Measurements from ENCODE around the gene RASSF8. TPM values are rescaled to one million over a fixed set of nuclear protein-coding genes. Genes with fewer than 3 reads are reported as not detected.

Gene RASSF8
- total RNA-seq, 6 donors from 2014 or later: 23.0 to 78.5 (median 60.7) TPM

DNA sequence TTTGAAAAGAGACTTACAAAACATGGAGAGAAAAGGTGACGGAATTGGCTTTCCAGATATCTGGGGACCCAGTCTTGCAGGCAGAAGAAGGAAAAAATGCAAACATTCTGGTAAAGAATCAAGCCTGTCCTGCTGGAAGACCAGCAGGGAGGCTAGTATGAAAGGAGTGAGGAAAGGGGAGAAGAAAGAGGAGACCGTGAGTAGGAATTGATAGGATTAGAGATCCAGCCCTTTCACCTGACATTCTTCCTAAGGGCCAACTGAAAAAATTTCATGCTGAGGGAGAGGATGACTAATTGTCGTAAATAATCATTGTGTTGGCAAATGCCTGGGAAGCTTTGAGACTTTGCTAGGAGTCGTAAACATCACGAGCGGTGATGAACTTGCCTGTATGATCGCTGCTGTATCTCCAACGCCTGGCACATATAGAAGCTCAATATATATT, 154.2 kb downstream of the RASSF8 start:
- no peak for DNase-seq
- H3K9me3 ChIP-seq: no peaks in the 10 kb centered on the region
- ATAC-seq (ENCODE audit: low FRiP score in 2 of 2): no peak
- no peak overlapping the region for H3K27ac ChIP-seq
- TF ChIP-seq EP300 (IDR thresholded peaks at IDR 0.05) (no peak), POLR2A (IDR thresholded peaks at IDR 0.05) (no peak)
- no peak overlapping the region for H3K4me3 ChIP-seq
- peaks cover 13 to 15% (median 14%) of the 10 kb centered on the region in 4 donors for H3K4me1 ChIP-seq
- H3K27me3 ChIP-seq: no peaks in the 10 kb centered on the region
- H3K36me3 ChIP-seq: no peaks in the 10 kb centered on the region
- WGBS, 2 donors: 88 to 89% methylated on average over 8 of the region's 8 CpGs

- peak overlapping the region in 3 of 4 donors; percentile 80 to 92 (median 90) for H3K27ac ChIP-seq
- H3K27me3 ChIP-seq: no peaks in the 10 kb centered on the region
- 22 to 25% methylated on average over 6 of the region's 6 CpGs for WGBS, 2 donors
- H3K9me3 ChIP-seq: no peaks in the 10 kb centered on the region
- no peaks in the 10 kb centered on the region for H3K36me3 ChIP-seq
- peaks cover 13 to 15% (median 14%) of the 10 kb centered on the region in 4 donors for H3K4me1 ChIP-seq
- TF ChIP-seq POLR2A (IDR thresholded peaks at IDR 0.05) (peak in 1 of 4 donors; percentile 13), POLR2AphosphoS5 (IDR thresholded peaks at IDR 0.05) (no peak), EP300 (IDR thresholded peaks at IDR 0.05) (peak in 2 of 4 donors; percentile 18 to 44)
- TF ChIP-seq, protein P1, sequence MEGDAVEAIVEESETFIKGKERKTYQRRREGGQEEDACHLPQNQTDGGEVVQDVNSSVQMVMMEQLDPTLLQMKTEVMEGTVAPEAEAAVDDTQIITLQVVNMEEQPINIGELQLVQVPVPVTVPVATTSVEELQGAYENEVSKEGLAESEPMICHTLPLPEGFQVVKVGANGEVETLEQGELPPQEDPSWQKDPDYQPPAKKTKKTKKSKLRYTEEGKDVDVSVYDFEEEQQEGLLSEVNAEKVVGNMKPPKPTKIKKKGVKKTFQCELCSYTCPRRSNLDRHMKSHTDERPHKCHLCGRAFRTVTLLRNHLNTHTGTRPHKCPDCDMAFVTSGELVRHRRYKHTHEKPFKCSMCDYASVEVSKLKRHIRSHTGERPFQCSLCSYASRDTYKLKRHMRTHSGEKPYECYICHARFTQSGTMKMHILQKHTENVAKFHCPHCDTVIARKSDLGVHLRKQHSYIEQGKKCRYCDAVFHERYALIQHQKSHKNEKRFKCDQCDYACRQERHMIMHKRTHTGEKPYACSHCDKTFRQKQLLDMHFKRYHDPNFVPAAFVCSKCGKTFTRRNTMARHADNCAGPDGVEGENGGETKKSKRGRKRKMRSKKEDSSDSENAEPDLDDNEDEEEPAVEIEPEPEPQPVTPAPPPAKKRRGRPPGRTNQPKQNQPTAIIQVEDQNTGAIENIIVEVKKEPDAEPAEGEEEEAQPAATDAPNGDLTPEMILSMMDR (IDR thresholded peaks at IDR 0.05): no peak
- DNase-seq (no peak), ATAC-seq (ENCODE audit: low FRiP score in 2 of 2) (no peak)
- peak overlapping the region in 1 of 4 donors; percentile 52 for H3K4me3 ChIP-seq
Observed at GRCh38 chr12:26113181-26113654, 154.7 kb downstream of the RASSF8 start.

DNA sequence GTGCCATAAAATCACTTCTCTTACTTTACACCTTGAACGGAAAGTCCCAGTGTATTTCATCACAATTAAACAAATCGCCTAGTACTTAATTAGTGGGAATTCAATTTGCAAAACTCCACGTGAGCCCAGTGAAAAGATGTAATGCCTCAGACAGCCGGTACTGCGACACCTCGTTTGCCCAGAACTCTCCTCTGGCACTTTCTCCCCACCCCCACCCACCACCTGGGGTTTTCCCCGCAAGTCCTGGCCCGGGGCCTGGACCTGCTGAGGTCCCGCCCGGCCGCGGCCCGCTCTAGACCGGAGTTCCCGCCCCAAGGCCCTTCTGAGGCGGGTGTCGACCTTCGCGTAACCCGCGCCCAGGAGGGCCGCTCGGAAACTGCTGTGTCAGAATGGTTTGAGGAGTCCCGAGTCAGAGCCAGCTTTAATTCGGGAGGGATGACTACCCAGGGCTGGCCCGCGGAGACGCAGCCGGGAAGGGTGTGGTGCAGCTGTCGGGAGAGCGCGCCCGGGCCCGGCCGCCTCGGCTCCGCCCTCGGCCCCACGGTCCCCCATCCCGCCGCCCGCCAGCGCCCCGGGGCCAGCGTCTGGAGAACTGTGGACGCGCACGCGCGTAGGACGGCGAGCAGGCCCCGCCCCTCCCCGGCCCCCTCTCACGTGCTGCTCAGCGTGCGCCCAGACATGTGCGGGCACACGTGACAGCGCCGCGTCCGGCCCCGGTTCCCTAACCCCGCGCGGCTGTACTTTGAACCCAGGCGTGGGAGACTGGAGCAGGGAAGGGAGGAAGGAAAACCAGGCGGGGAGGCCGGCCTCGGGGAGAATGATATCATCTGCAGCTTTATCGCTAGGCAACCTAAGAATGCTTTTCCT, 155.6 kb downstream of the RASSF8 start:
- Histone ChIP-seq H3K27ac (peak overlapping the region; percentile 80 to 92 (median 85)), H3K4me3 (peak overlapping the region; percentile 31 to 59 (median 50)), H3K27me3 (no peaks in the 10 kb centered on the region), H3K9me3 (no peaks in the 10 kb centered on the region), H3K4me1 (peaks cover 13 to 15% (median 14%) of the 10 kb centered on the region in 4 donors), H3K36me3 (no peaks in the 10 kb centered on the region)
- DNase-seq (peak; percentile 87 to 99), ATAC-seq (ENCODE audit: low FRiP score in 2 of 2) (peak; percentile 92 to 96)
- whole genome bisulfite sequencing, 2 donors: 1 to 2% methylated on average over 26 to 56 of the region's 72 CpGs
- TF ChIP-seq POLR2AphosphoS5 (IDR thresholded peaks at IDR 0.05) (peak; percentile 31 to 85), EP300 (IDR thresholded peaks at IDR 0.05) (peak in 2 of 4 donors; percentile 33 to 82), POLR2A (IDR thresholded peaks at IDR 0.05) (peak in 3 of 4 donors; percentile 65 to 92 (median 74))
- TF ChIP-seq, protein P1 (IDR thresholded peaks at IDR 0.05): peak in 4 of 6 experiments; percentile 10 to 60 (median 38)

DNA sequence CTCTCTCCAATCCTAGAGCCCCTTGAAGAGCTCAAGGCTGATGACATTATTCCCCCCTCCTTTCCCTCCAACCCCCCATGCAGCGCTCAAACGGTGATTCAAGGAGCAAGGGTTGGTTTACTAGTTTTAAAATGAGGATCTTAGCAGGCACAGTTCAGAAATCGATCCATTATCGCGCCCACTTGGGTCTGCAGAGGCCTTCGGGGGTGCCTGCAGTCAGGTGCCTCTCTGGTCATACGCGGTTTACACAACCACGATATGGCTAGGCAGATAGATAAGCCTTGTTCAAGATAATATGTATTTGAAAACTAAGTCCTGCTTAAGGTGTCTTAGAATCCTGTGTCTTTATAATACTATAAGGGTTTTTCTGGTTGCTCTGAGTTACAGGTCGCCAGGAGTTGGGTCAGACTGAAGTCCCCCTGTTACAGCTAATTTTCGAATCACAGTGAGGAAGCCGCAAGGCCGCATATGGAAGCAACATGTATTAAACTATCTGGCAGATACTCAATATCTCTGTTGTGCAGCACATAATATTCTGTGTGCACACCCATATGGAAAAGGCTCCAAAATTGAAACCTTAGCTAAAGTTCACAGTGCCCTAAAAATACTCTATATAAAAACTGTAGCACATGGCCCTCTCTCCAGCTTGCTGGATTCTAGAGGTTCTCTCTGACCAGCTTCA, 156.4 kb downstream of the RASSF8 start:
- Histone ChIP-seq H3K27ac (peak overlapping the region; percentile 80 to 92 (median 85)), H3K4me1 (peaks cover 13 to 15% (median 14%) of the 10 kb centered on the region in 4 donors), H3K4me3 (peak overlapping the region in 3 of 4 donors; percentile 49 to 59 (median 52)), H3K27me3 (no peaks in the 10 kb centered on the region), H3K36me3 (no peaks in the 10 kb centered on the region), H3K9me3 (no peaks in the 10 kb centered on the region)
- WGBS, 2 donors: 49 to 53% methylated on average over 13 of the region's 13 CpGs
- ATAC-seq (ENCODE audit: low FRiP score in 2 of 2): no peak
- no peak for DNase-seq
- TF ChIP-seq POLR2A (IDR thresholded peaks at IDR 0.05): no peak
- TF ChIP-seq, protein P1 (IDR thresholded peaks at IDR 0.05): no peak
- TF ChIP-seq EP300 (IDR thresholded peaks at IDR 0.05): no peak
- TF ChIP-seq POLR2AphosphoS5 (IDR thresholded peaks at IDR 0.05): no peak
